Measurements from ENCODE around the gene L1TD1.

The L1TD1 gene

GRCh38 chr1:62245201-62245600 is 50.6 kb downstream of the L1TD1 start:
- Histone ChIP-seq H3K27me3 (ENCODE audit: control insufficient read depth, insufficient read depth, low read length) (no peaks in the 10 kb centered on the region), H3K27ac (ENCODE audit: low read length) (no peak overlapping the region), H3K9me3 (ENCODE audit: control insufficient read depth, insufficient read depth, low read length) (no peaks in the 10 kb centered on the region), H3K4me1 (ENCODE audit: control insufficient read depth, insufficient read depth, low read length) (no peaks in the 10 kb centered on the region), H3K4me3 (ENCODE audit: low read length) (no peak overlapping the region), H3K36me3 (ENCODE audit: control insufficient read depth, insufficient read depth, low read length) (no peaks in the 10 kb centered on the region)
- no peak for DNase-seq (ENCODE audit: low read depth, low spot score)

GRCh38 chr1:62247391-62248168 is 52.9 kb downstream of the L1TD1 start:
- no peak for DNase-seq (ENCODE audit: low read depth, low spot score)
- H3K27me3 ChIP-seq (ENCODE audit: control insufficient read depth, insufficient read depth, low read length) = no peaks in the 10 kb centered on the region
- WGBS (ENCODE audit: insufficient coverage, insufficient read length) = no CpG with 5 or more reads among the region's 14 CpGs
- H3K4me1 ChIP-seq (ENCODE audit: control insufficient read depth, insufficient read depth, low read length) = no peaks in the 10 kb centered on the region
- no peaks in the 10 kb centered on the region for H3K36me3 ChIP-seq (ENCODE audit: control insufficient read depth, insufficient read depth, low read length)
- H3K27ac ChIP-seq (ENCODE audit: low read length) = no peak overlapping the region
- H3K9me3 ChIP-seq (ENCODE audit: control insufficient read depth, insufficient read depth, low read length) = no peaks in the 10 kb centered on the region
- H3K4me3 ChIP-seq (ENCODE audit: low read length) = no peak overlapping the region

- WGBS (ENCODE audit: insufficient coverage, insufficient read length) = 100% methylated on average over 1 of the region's 10 CpGs
- Histone ChIP-seq H3K9me3 (ENCODE audit: control insufficient read depth, insufficient read depth, low read length) (no peaks in the 10 kb centered on the region), H3K27ac (ENCODE audit: low read length) (no peak overlapping the region), H3K4me3 (ENCODE audit: low read length) (no peak overlapping the region), H3K36me3 (ENCODE audit: control insufficient read depth, insufficient read depth, low read length) (no peaks in the 10 kb centered on the region), H3K27me3 (ENCODE audit: control insufficient read depth, insufficient read depth, low read length) (no peaks in the 10 kb centered on the region), H3K4me1 (ENCODE audit: control insufficient read depth, insufficient read depth, low read length) (no peaks in the 10 kb centered on the region)
- DNase-seq (ENCODE audit: low read depth, low spot score) = no peak
Measured at GRCh38 chr1:62250126-62250726, 55.6 kb downstream of the L1TD1 start.

- Histone ChIP-seq H3K27me3 (ENCODE audit: control insufficient read depth, insufficient read depth, low read length) (no peaks in the 10 kb centered on the region), H3K36me3 (ENCODE audit: control insufficient read depth, insufficient read depth, low read length) (no peaks in the 10 kb centered on the region), H3K4me3 (ENCODE audit: low read length) (no peak overlapping the region), H3K27ac (ENCODE audit: low read length) (no peak overlapping the region), H3K9me3 (ENCODE audit: control insufficient read depth, insufficient read depth, low read length) (no peaks in the 10 kb centered on the region), H3K4me1 (ENCODE audit: control insufficient read depth, insufficient read depth, low read length) (no peaks in the 10 kb centered on the region; the same call in 1 of the 2 replicates)
- DNase-seq (ENCODE audit: low read depth, low spot score) = no peak
- no CpG with 5 or more reads among the region's 4 CpGs for WGBS (ENCODE audit: insufficient coverage, insufficient read length)
Measured at GRCh38 chr1:62259551-62259950, 64.9 kb downstream of the L1TD1 start.

- no peak for DNase-seq (ENCODE audit: low read depth, low spot score)
- no peaks in the 10 kb centered on the region for H3K36me3 ChIP-seq (ENCODE audit: control insufficient read depth, insufficient read depth, low read length)
- no peaks in the 10 kb centered on the region; the same call in 1 of the 2 replicates for H3K4me1 ChIP-seq (ENCODE audit: control insufficient read depth, insufficient read depth, low read length)
- no CpG with 5 or more reads among the region's 3 CpGs for WGBS (ENCODE audit: insufficient coverage, insufficient read length)
- H3K27ac ChIP-seq (ENCODE audit: low read length) = no peak overlapping the region
- no peaks in the 10 kb centered on the region for H3K9me3 ChIP-seq (ENCODE audit: control insufficient read depth, insufficient read depth, low read length)
- no peak overlapping the region for H3K4me3 ChIP-seq (ENCODE audit: low read length)
- no peaks in the 10 kb centered on the region for H3K27me3 ChIP-seq (ENCODE audit: control insufficient read depth, insufficient read depth, low read length)
Measured at GRCh38 chr1:62260688-62261087, 66.0 kb downstream of the L1TD1 start.
